A549 (cell line): ENCODE measurements around the gene SPTLC3. TPM values are rescaled to one million over a fixed set of nuclear protein-coding genes. Genes with fewer than 3 reads are reported as not detected.

Experiments used
- ATAC-seq, 2 experiments: fragments of 200-7000 bp in 1 of 2; fragments of >200 bp in 1 of 2; cut with Nextera tagmentation in 1 of 2; cut with Tn5 transposase in 1 of 2; 3 replicates each; pipeline versions ENCODE4 v1.8.0 to v1.9.1; 2018 to 2020; ENCODE audit warnings: mild to moderate bottlenecking in 1 of 2, moderate library complexity in 1 of 2
- CTCF ChIA-PET: fragments of 300-600 bp; sonication (Branson Sonifier 250); formaldehyde crosslinking; extraction: SDS; loops from one replicate; lab custom pipeline; 2021; ENCODE audit warnings: antibody characterized with exemption, inconsistent platforms; lab: Yijun Ruan, JAX
- POLR2A ChIA-PET: fragments of 350-600 bp; formaldehyde crosslinking; extraction: SDS; loops from one replicate; lab custom pipeline; 2021; ENCODE audit warnings: antibody characterized with exemption, inconsistent platforms; lab: Yijun Ruan, JAX
- DNase-seq, 2 experiments: peaks; one replicate each; pipeline versions ENCODE4 v3.0.0 to v3.0.0-alpha.2; 2011 to 2016; ENCODE audit warnings: low read depth in 1 of 2, low spot score in 1 of 2
- FAIRE-seq: peaks from 2 replicates; lab custom pipeline; 2011; peaks lifted over from hg19 to GRCh38; lab: Jason Lieb, UNC
- H3K27ac ChIP-seq, 2 experiments: fragments of >200 bp; sonication (Bioruptor Twin); formaldehyde crosslinking; 3 replicates each; pipeline ENCODE4 v1.5.1; 2016 to 2017
- H3K4me1 ChIP-seq: fragments of >200 bp; sonication (Bioruptor Twin); formaldehyde crosslinking; 3 replicates; pipeline ENCODE4 v1.6.1; 2016
- H3K4me2 ChIP-seq: fragments of >200 bp; sonication (Bioruptor Twin); formaldehyde crosslinking; 3 replicates; pipeline ENCODE4 v1.6.1; 2016
- H3K4me3 ChIP-seq: fragments of >200 bp; sonication (Bioruptor Twin); formaldehyde crosslinking; 3 replicates; pipeline ENCODE4 v1.5.1; 2016
- H3K9me3 ChIP-seq: fragments of >200 bp; sonication (Bioruptor Twin); formaldehyde crosslinking; 3 replicates; pipeline ENCODE4 v1.6.1; 2016
- BHLHE40 ChIP-seq: IDR thresholded peaks from 2 replicates; pipeline ENCODE4 v1.6.1; 2012; ENCODE audit warnings: low read depth, low read length, inconsistent platforms
- CEBPB ChIP-seq, 2 experiments: fragments of >200 bp in 1 of 2; sonication (Bioruptor Twin) in 1 of 2; formaldehyde crosslinking in 1 of 2; IDR thresholded peaks; 2 replicates each; pipeline ENCODE4 v1.6.1; 2012 to 2016
- EHMT2 ChIP-seq: fragments of 200-600 bp; sonication (generic); IDR thresholded peaks from 2 replicates; pipeline ENCODE4 v1.6.1; 2016; ENCODE audit warnings: antibody characterized with exemption, low read depth, mild to moderate bottlenecking, moderate library complexity
- EP300 ChIP-seq, 2 experiments: fragments of >200 bp; sonication (Bioruptor Twin); formaldehyde crosslinking; IDR thresholded peaks; 2 replicates in 1 of 2; 3 replicates in 1 of 2; pipeline ENCODE4 v1.6.1; 2016 to 2017
- FOSB ChIP-seq: fragments of 250-450 bp; sonication (Bioruptor Pico); IDR thresholded peaks from 2 replicates; pipeline ENCODE4 v1.5.0; 2020; ENCODE audit warnings: mild to moderate bottlenecking, moderate library complexity
- HOXB5 ChIP-seq: fragments of 250-450 bp; sonication (Bioruptor Pico); IDR thresholded peaks from 2 replicates; pipeline ENCODE4 v1.5.0; 2020; ENCODE audit warnings: mild to moderate bottlenecking, moderate library complexity
- MYC ChIP-seq: IDR thresholded peaks from 2 replicates; pipeline ENCODE4 v1.6.1; 2012; ENCODE audit warnings: mild to moderate bottlenecking, inconsistent platforms, low read length, improper control_type of control experiment, borderline replicate concordance
- NR3C1 ChIP-seq: fragments of >200 bp; sonication (Bioruptor Twin); formaldehyde crosslinking; IDR thresholded peaks from 3 replicates; pipeline ENCODE4 v1.6.1; 2017
- RAD21 ChIP-seq, 2 experiments: fragments of >200 bp in 1 of 2; sonication (Bioruptor Twin) in 1 of 2; formaldehyde crosslinking in 1 of 2; IDR thresholded peaks in 1 of 2; conservative IDR thresholded peaks in 1 of 2; 2 replicates in 1 of 2; 3 replicates in 1 of 2; pipeline ENCODE4 v1.6.1; 2012 to 2018; ENCODE audit warnings: inconsistent platforms in 1 of 2
- RNF2 ChIP-seq: fragments of 200-600 bp; sonication (generic); IDR thresholded peaks from 2 replicates; pipeline ENCODE4 v1.6.1; 2016; ENCODE audit warnings: low read depth, mild to moderate bottlenecking, antibody characterized with exemption, moderate library complexity, borderline replicate concordance
- SMC3 ChIP-seq: fragments of >200 bp; sonication (Bioruptor Twin); formaldehyde crosslinking; IDR thresholded peaks from 3 replicates; pipeline ENCODE4 v1.6.1; 2018; ENCODE audit warnings: inconsistent platforms
- ZFP36 ChIP-seq: fragments of 450-650 bp; IDR thresholded peaks from 2 replicates; pipeline ENCODE4 v1.6.1; 2014; ENCODE audit warnings: borderline replicate concordance; ENCODE audit not compliant: partially characterized antibody
- ZNF302 ChIP-seq: fragments of 250-450 bp; sonication (Bioruptor Pico); IDR thresholded peaks from 2 replicates; pipeline ENCODE4 v1.9.0; 2021; ENCODE audit warnings: inconsistent platforms, mild to moderate bottlenecking, moderate library complexity
- whole genome bisulfite sequencing: methylation state at CpG from one replicate; pipeline ENCODE4 v1.1.6; 2017; ENCODE audit errors: missing lambda C conversion rate; 5-methylcytosine and 5-hydroxymethylcytosine counted together
- polyA plus RNA-seq, 4 experiments: library from polyadenylated mRNA; depleted of rRNA in 3 of 4; stranded (reverse); fragments of >200 nt; fragmentation: RNase III in 1 of 4; extraction: RNeasy Plus Mini Kit Qiagen cat#74134 plus additional on column Dnase treatment in 1 of 4; gene quantifications; 2 replicates in 3 of 4; 3 replicates in 1 of 4; pipeline ENCODE4 v1.2.3, GENCODE V29; 2011 to 2017
- TF ChIP-seq, protein P1 (sequence below): fragments of >200 bp; sonication (Bioruptor Twin); formaldehyde crosslinking; IDR thresholded peaks from 3 replicates; pipeline ENCODE4 v1.5.1; 2016
- TF ChIP-seq, protein P2 (sequence below): IDR thresholded peaks from 2 replicates; pipeline ENCODE4 v1.6.1; 2012
- TF ChIP-seq, protein P3 (sequence below): fragments of 200-600 bp; sonication (generic); IDR thresholded peaks from 2 replicates; pipeline ENCODE4 v1.6.1; 2016; ENCODE audit warnings: antibody characterized with exemption, mild to moderate bottlenecking, moderate library complexity
- TF ChIP-seq, protein P4 (sequence below): fragments of 250-450 bp; sonication (Bioruptor Pico); IDR thresholded peaks from 2 replicates; pipeline ENCODE4 v1.5.0; 2021; ENCODE audit warnings: mild to moderate bottlenecking, moderate library complexity, borderline replicate concordance
- TF ChIP-seq, protein P5 (sequence below): IDR thresholded peaks from 2 replicates; pipeline ENCODE4 v1.6.1; 2012; ENCODE audit warnings: low read depth, borderline replicate concordance
- TF ChIP-seq, protein P6 (sequence below): fragments of 250-450 bp; sonication (Bioruptor Pico); IDR thresholded peaks from 2 replicates; pipeline ENCODE4 v1.5.0; 2020; ENCODE audit warnings: low read depth, mild to moderate bottlenecking, moderate library complexity
- TF ChIP-seq, protein P7 (sequence below): fragments of >200 bp; sonication (Bioruptor Twin); formaldehyde crosslinking; IDR thresholded peaks from 3 replicates; pipeline ENCODE4 v1.6.1; 2016

Gene SPTLC3
- polyA plus RNA-seq, 2 of the 4 experiments (the other 2 are of a cell fraction) = 0.10 to 0.57 TPM

DNA sequence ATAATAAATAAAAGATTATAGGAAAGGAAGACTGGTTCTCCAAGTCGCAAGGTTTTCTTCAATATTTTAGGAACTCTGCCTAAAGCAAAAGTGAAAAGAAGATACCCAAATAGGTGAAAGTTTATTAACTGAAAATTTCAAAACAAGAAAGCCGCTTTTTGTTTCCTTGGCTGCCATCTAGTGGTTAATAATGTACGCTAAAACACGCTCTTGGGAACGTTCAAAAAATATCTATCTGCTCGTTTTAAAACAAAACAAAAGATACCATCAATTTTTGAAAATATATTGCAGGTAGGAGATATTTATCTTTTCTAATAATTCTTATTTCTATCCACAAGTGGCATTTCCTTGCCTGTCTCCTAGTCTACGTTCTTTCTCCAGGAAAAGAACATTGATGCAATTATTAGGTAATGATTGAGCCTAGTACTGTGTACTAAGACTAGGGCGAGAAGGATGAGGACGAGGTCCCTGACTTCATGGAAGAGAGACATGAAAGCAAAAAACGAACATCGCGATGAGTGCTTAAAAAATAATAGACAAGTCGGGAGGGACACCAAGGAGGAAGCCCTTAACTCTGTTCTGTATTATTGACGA lies 97.2 kb downstream of the SPTLC3 start:
- DNase-seq = peak; percentile 26 to 43
- H3K27ac ChIP-seq = no peak overlapping the region
- H3K4me2 ChIP-seq = peak overlapping the region; percentile 57
- H3K4me3 ChIP-seq = no peak overlapping the region
- H3K4me1 ChIP-seq = no peaks in the 10 kb centered on the region
- H3K9me3 ChIP-seq = no peaks in the 10 kb centered on the region
- peak; percentile 96 for FAIRE-seq
- WGBS = 12% methylated on average over 14 of the region's 14 CpGs
- ChIA-PET POLR2A (no interaction called here), CTCF (interaction anchor here (0.8 to 10.1 kb wide), 7 partner anchors 9 to 180 kb away, joined by 3 to 149 read pairs (median 13); no protein-coding TSS in a partner anchor)
- ATAC-seq = peak in 1 of 2 experiments; percentile 72; a peak in 3 of 6 replicates
- TF ChIP-seq CEBPB (IDR thresholded peaks at IDR 0.05) = peak in 1 of 2 experiments; percentile 10; a peak in 1 of 4 replicates
- peak; percentile 98 for TF ChIP-seq SMC3
- TF ChIP-seq, protein P1, sequence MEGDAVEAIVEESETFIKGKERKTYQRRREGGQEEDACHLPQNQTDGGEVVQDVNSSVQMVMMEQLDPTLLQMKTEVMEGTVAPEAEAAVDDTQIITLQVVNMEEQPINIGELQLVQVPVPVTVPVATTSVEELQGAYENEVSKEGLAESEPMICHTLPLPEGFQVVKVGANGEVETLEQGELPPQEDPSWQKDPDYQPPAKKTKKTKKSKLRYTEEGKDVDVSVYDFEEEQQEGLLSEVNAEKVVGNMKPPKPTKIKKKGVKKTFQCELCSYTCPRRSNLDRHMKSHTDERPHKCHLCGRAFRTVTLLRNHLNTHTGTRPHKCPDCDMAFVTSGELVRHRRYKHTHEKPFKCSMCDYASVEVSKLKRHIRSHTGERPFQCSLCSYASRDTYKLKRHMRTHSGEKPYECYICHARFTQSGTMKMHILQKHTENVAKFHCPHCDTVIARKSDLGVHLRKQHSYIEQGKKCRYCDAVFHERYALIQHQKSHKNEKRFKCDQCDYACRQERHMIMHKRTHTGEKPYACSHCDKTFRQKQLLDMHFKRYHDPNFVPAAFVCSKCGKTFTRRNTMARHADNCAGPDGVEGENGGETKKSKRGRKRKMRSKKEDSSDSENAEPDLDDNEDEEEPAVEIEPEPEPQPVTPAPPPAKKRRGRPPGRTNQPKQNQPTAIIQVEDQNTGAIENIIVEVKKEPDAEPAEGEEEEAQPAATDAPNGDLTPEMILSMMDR = peak; percentile 96
- TF ChIP-seq FOSB (CRISPR knock-in tag) = no peak
- peak; percentile 92 to 97 for TF ChIP-seq RAD21 (conservative IDR thresholded peaks at IDR 0.05 in 1 of 2, IDR thresholded peaks at IDR 0.05 in 1 of 2)
- TF ChIP-seq, all 56 proteins: peak for 4

DNA sequence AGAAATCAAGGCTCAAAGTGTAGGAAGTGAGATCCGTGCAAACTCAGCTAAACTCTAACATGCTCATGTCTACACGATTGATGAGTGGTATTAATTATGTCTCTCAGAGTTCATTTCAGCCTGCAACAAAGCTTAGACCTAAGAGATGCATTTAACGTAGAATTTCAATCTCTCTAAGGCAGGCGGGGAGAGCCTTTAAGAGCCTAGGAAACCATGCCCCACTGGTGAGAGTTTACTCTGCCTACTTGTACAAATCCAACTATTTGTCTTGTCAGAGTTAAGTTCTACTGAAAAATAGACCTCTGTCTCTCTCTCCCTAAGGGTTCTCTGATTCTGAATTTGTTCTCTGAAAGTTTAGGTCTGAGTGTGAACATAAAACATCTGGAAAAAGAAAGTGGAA lies 100.9 kb downstream of the SPTLC3 start:
- CTCF ChIA-PET = interaction anchor here (1.0 to 6.2 kb wide), 12 partner anchors 8 to 438 kb away, joined by 3 to 72 read pairs (median 6); no protein-coding TSS in a partner anchor
- no peak overlapping the region for H3K4me3 ChIP-seq
- DNase-seq (no peak), FAIRE-seq (no peak), ATAC-seq (no peak)
- H3K4me1 ChIP-seq = no peaks in the 10 kb centered on the region
- H3K9me3 ChIP-seq = no peaks in the 10 kb centered on the region
- WGBS = 57% methylated on average over 4 of the region's 4 CpGs
- POLR2A ChIA-PET = no interaction called here
- H3K27ac ChIP-seq = no peak overlapping the region
- H3K4me2 ChIP-seq = no peak overlapping the region
- TF ChIP-seq, protein P2, sequence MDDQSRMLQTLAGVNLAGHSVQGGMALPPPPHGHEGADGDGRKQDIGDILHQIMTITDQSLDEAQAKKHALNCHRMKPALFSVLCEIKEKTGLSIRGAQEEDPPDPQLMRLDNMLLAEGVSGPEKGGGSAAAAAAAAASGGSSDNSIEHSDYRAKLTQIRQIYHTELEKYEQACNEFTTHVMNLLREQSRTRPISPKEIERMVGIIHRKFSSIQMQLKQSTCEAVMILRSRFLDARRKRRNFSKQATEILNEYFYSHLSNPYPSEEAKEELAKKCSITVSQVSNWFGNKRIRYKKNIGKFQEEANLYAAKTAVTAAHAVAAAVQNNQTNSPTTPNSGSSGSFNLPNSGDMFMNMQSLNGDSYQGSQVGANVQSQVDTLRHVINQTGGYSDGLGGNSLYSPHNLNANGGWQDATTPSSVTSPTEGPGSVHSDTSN = no peak
- TF ChIP-seq, protein P3, sequence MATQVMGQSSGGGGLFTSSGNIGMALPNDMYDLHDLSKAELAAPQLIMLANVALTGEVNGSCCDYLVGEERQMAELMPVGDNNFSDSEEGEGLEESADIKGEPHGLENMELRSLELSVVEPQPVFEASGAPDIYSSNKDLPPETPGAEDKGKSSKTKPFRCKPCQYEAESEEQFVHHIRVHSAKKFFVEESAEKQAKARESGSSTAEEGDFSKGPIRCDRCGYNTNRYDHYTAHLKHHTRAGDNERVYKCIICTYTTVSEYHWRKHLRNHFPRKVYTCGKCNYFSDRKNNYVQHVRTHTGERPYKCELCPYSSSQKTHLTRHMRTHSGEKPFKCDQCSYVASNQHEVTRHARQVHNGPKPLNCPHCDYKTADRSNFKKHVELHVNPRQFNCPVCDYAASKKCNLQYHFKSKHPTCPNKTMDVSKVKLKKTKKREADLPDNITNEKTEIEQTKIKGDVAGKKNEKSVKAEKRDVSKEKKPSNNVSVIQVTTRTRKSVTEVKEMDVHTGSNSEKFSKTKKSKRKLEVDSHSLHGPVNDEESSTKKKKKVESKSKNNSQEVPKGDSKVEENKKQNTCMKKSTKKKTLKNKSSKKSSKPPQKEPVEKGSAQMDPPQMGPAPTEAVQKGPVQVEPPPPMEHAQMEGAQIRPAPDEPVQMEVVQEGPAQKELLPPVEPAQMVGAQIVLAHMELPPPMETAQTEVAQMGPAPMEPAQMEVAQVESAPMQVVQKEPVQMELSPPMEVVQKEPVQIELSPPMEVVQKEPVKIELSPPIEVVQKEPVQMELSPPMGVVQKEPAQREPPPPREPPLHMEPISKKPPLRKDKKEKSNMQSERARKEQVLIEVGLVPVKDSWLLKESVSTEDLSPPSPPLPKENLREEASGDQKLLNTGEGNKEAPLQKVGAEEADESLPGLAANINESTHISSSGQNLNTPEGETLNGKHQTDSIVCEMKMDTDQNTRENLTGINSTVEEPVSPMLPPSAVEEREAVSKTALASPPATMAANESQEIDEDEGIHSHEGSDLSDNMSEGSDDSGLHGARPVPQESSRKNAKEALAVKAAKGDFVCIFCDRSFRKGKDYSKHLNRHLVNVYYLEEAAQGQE = no peak
- TF ChIP-seq HOXB5 (no peak), ZFP36 (no peak), MYC (no peak), EHMT2 (no peak), NR3C1 (no peak), BHLHE40 (no peak), ZNF302 (CRISPR knock-in tag) (no peak), RNF2 (no peak), SMC3 (no peak), EP300 (IDR thresholded peaks at IDR 0.05) (no peak)
- TF ChIP-seq, protein P4, sequence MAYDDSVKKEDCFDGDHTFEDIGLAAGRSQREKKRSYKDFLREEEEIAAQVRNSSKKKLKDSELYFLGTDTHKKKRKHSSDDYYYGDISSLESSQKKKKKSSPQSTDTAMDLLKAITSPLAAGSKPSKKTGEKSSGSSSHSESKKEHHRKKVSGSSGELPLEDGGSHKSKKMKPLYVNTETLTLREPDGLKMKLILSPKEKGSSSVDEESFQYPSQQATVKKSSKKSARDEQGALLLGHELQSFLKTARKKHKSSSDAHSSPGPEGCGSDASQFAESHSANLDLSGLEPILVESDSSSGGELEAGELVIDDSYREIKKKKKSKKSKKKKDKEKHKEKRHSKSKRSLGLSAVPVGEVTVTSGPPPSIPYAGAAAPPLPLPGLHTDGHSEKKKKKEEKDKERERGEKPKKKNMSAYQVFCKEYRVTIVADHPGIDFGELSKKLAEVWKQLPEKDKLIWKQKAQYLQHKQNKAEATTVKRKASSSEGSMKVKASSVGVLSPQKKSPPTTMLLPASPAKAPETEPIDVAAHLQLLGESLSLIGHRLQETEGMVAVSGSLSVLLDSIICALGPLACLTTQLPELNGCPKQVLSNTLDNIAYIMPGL (CRISPR knock-in tag) = no peak
- TF ChIP-seq, protein P1 = no peak
- TF ChIP-seq, protein P5, sequence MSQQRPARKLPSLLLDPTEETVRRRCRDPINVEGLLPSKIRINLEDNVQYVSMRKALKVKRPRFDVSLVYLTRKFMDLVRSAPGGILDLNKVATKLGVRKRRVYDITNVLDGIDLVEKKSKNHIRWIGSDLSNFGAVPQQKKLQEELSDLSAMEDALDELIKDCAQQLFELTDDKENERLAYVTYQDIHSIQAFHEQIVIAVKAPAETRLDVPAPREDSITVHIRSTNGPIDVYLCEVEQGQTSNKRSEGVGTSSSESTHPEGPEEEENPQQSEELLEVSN = no peak
- TF ChIP-seq, protein P6, sequence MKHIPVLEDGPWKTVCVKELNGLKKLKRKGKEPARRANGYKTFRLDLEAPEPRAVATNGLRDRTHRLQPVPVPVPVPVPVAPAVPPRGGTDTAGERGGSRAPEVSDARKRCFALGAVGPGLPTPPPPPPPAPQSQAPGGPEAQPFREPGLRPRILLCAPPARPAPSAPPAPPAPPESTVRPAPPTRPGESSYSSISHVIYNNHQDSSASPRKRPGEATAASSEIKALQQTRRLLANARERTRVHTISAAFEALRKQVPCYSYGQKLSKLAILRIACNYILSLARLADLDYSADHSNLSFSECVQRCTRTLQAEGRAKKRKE = no peak
- TF ChIP-seq, protein P7, sequence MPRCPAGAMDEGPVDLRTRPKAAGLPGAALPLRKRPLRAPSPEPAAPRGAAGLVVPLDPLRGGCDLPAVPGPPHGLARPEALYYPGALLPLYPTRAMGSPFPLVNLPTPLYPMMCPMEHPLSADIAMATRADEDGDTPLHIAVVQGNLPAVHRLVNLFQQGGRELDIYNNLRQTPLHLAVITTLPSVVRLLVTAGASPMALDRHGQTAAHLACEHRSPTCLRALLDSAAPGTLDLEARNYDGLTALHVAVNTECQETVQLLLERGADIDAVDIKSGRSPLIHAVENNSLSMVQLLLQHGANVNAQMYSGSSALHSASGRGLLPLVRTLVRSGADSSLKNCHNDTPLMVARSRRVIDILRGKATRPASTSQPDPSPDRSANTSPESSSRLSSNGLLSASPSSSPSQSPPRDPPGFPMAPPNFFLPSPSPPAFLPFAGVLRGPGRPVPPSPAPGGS = no peak
